K562 (cell line): ENCODE data around the gene LDAH.
A peak's percentile ranks its signal among the peaks of the same experiment; 100 is the strongest.

ENCODE experiments used
- ATF1 ChIP-seq, 2 experiments: fragments of 450-650 bp in 1 of 2; IDR thresholded peaks; 2 replicates each; pipeline ENCODE4 v1.6.1; 2016; ENCODE audit warnings: missing compliant biosample characterization in 1 of 2, missing genetic modification characterization in 1 of 2
- CEBPZ ChIP-seq: fragments of 150-350 bp; IDR thresholded peaks from 2 replicates; pipeline ENCODE4 v1.6.1; 2014; ENCODE audit warnings: low read depth, mild to moderate bottlenecking, low read length, borderline replicate concordance
- CTCF ChIP-seq, 3 experiments: IDR thresholded peaks in 2 of 3; conservative IDR thresholded peaks in 1 of 3; 2 replicates each; pipeline ENCODE4 v1.5.1; 2011 to 2012; ENCODE audit warnings: low read length in 3 of 3, mild to moderate bottlenecking in 3 of 3, control low read depth in 2 of 3, improper control_type of control experiment in 1 of 3, inconsistent platforms in 1 of 3, low read depth in 1 of 3, mixed read lengths in 1 of 3, moderate library complexity in 1 of 3; ENCODE audit not compliant: insufficient read depth in 2 of 3
- HINFP ChIP-seq: fragments of 450-650 bp; conservative IDR thresholded peaks from 2 replicates; pipeline ENCODE4 v1.6.1; 2016; ENCODE audit warnings: missing genetic modification characterization, low read depth, mild to moderate bottlenecking, control low read depth, missing compliant biosample characterization
- JUN ChIP-seq, 2 experiments: sonication (generic) in 1 of 2; formaldehyde crosslinking in 1 of 2; IDR thresholded peaks; 2 replicates each; pipeline versions ENCODE4 v1.6.1 to v1.8.0; 2012 to 2022; ENCODE audit warnings: borderline replicate concordance in 2 of 2, mild to moderate bottlenecking in 2 of 2, improper control_type of control experiment in 1 of 2, low read depth in 1 of 2, low read length in 1 of 2, missing genetic modification reagents in 1 of 2
- MAX ChIP-seq: sonication (generic); formaldehyde crosslinking; IDR thresholded peaks from 2 replicates; pipeline ENCODE4 v1.9.0; 2022; ENCODE audit warnings: mild to moderate bottlenecking, missing genetic modification reagents
- SPI1 ChIP-seq: IDR thresholded peaks from 2 replicates; pipeline ENCODE4 v1.6.1; 2011; ENCODE audit warnings: low read depth, low read length, control low read depth, borderline replicate concordance
- TAF1 ChIP-seq: IDR thresholded peaks from 2 replicates; pipeline ENCODE4 v1.6.1; 2011; ENCODE audit warnings: mild to moderate bottlenecking, low read length, moderate library complexity; ENCODE audit not compliant: insufficient read depth, control insufficient read depth, severe bottlenecking; ENCODE audit errors: extremely low read depth
- ZBTB11 ChIP-seq, 3 experiments: fragments of 200-800 bp in 1 of 3; fragments of 250-450 bp in 1 of 3; fragments of 450-650 bp in 1 of 3; sonication (Bioruptor Pico) in 1 of 3; sonication (Bioruptor generic) in 1 of 3; formaldehyde crosslinking in 1 of 3; IDR thresholded peaks; 2 replicates each; pipeline versions ENCODE4 v1.6.1 to v1.8.0; 2016 to 2022; ENCODE audit warnings: mild to moderate bottlenecking in 2 of 3, missing genetic modification characterization in 2 of 3, missing compliant biosample characterization in 1 of 3, moderate library complexity in 1 of 3
- ZHX1 ChIP-seq: fragments of 150-350 bp; conservative IDR thresholded peaks from 2 replicates; pipeline ENCODE4 v1.6.1; 2014; ENCODE audit warnings: low read length
- ZNF561 ChIP-seq: fragments of 450-650 bp; formaldehyde crosslinking; conservative IDR thresholded peaks from 2 replicates; pipeline ENCODE4 v1.4.0; 2020; ENCODE audit warnings: mild to moderate bottlenecking, moderate library complexity

GRCh38 chr2:20755132-20755800, 67.6 kb downstream of the LDAH start:
- TF ChIP-seq ATF1 (CRISPR knock-in tag; IDR thresholded peaks at IDR 0.05) (no peak), ATF1 (tag; IDR thresholded peaks at IDR 0.05) (no peak), CTCF (IDR thresholded peaks at IDR 0.05 in 2 of 3, conservative IDR thresholded peaks at IDR 0.05 in 1 of 3; ENCODE audit: insufficient read depth in 2 of 3, low read depth in 1 of 3, low read length in 3 of 3) (peak in 2 of 3 experiments; percentile 13 to 23; a peak in 2 of 6 replicates), ZNF561 (CRISPR knock-in tag) (no peak), TAF1 (no peak), ZHX1 (no peak), JUN (IDR thresholded peaks at IDR 0.05; ENCODE audit: borderline replicate concordance, low read depth, low read length) (no peak), JUN (CRISPR knock-in tag; IDR thresholded peaks at IDR 0.05; ENCODE audit: borderline replicate concordance) (no peak), SPI1 (no peak), HINFP (tag) (no peak), CEBPZ (no peak), ZBTB11 (CRISPR knock-in tag; IDR thresholded peaks at IDR 0.05) (no peak), MAX (CRISPR knock-in tag) (no peak)
